Adrenal gland (tissue), 12 donors: Measurements from ENCODE around the gene ALG6. TPM values are rescaled to one million over a fixed set of nuclear protein-coding genes. Genes with fewer than 3 reads are reported as not detected.

Source experiments
- DNase-seq, 7 donors: peaks; one replicate each; pipeline ENCODE4 v3.0.0-alpha.2; 2019 to 2020
- H3K27ac ChIP-seq, 5 donors: fragments of 200-600 bp; sonication (generic) in 4 of 5; 1 replicate in 3 of 5; 2 replicates in 2 of 5; pipeline versions ENCODE4 v1.5.1 to v1.8.0; 2016 to 2020; ENCODE audit warnings: mild to moderate bottlenecking in 1 of 5
- H3K27me3 ChIP-seq: fragments of 200-600 bp; 2 replicates; pipeline ENCODE4 v1.8.0; 2021
- H3K36me3 ChIP-seq, 2 donors: fragments of 200-600 bp; replicated peaks in 1 of 2; 1 replicate in 1 of 2; 2 replicates in 1 of 2; pipeline versions ENCODE4 v1.5.1 to v1.8.0; 2018 to 2022
- H3K4me1 ChIP-seq, 2 donors: fragments of 200-600 bp; replicated peaks in 1 of 2; 1 replicate in 1 of 2; 2 replicates in 1 of 2; pipeline versions ENCODE4 v1.5.1 to v1.8.0; 2018 to 2021
- H3K4me3 ChIP-seq, 4 donors: fragments of 200-600 bp; sonication (generic) in 3 of 4; one replicate each; pipeline ENCODE4 v1.5.1; 2016 to 2018
- H3K9me3 ChIP-seq, 3 donors: fragments of 200-600 bp; sonication (generic) in 1 of 3; replicated peaks in 1 of 3; 1 replicate in 2 of 3; 2 replicates in 1 of 3; pipeline versions ENCODE4 v1.5.1 to v1.8.0; 2016 to 2021
- POLR2A ChIP-seq, 2 donors: fragments of 450-650 bp; IDR thresholded peaks; one replicate each; pipeline ENCODE4 v1.6.1; 2017; ENCODE audit warnings: antibody characterized with exemption in 2 of 2, mild to moderate bottlenecking in 2 of 2, moderate library complexity in 1 of 2
- WGBS, 4 donors: extraction: QIAGEN DNeasy Blood & Tissue Kit in 2 of 4; methylation state at CpG; one replicate each; pipeline versions ENCODE4 v1.1.5 to v1.1.7; 2013 to 2017; 5-methylcytosine and 5-hydroxymethylcytosine counted together
- intact Hi-C, 2 donors: fragments of 100-400 bp; cut with DNase I; formaldehyde crosslinking; loops; one replicate each; pipeline versions ENCODE4 v1.14.1 to v1.15.0; 2022 to 2023
- polyA plus RNA-seq, 3 donors: library from polyadenylated mRNA; stranded (reverse); fragments of 200-250 nt in 2 of 3; fragments of 350-450 nt in 1 of 3; fragmentation: Illumina TruSeq in 1 of 3; extraction: RNeasy Lipid Tissue Mini Kit (QIAGEN cat#74804) in 1 of 3; gene quantifications; one replicate each; pipeline ENCODE4 v1.2.3, GENCODE V29; 2013 to 2014
- total RNA-seq, 9 donors: library from RNA; depleted of rRNA in 4 of 9; stranded (reverse); fragments of >200 nt in 4 of 9; fragments of 120-200 nt in 1 of 9; fragmentation: NEBNext Ultra II Directional in 1 of 9; extraction: Animal tissue kit (Norgen Biotek cat#: 25700) in 1 of 9; gene quantifications; one replicate each; pipeline versions ENCODE4 v1.1.0 to v1.2.4, GENCODE V29; 2013 to 2023
- TF ChIP-seq, protein P1 (sequence below), 6 experiments: fragments of 450-650 bp in 4 of 6; fragments of 200-600 bp in 2 of 6; sonication (generic) in 1 of 6; IDR thresholded peaks; 1 replicate in 5 of 6; 2 replicates in 1 of 6; pipeline versions ENCODE4 v1.5.1 to v1.8.0; 2016 to 2021; ENCODE audit warnings: antibody characterized with exemption in 6 of 6, mild to moderate bottlenecking in 2 of 6, moderate library complexity in 1 of 6
- donor health status: healthy with polysubstance abuse.
- donor health status: Bipolar disorder and iron deficiency.
- donor health status: DM: yes; HTN: yes; CAD: no.
- donor health status: DM: no; HTN: no; CAD: no.
- donor health status: DM: no; HTN: no; CAD: no.
- donor health status: DM: yes; HTN: yes; CAD: no.

The ALG6 gene
- total and polyA plus RNA-seq, 12 donors, result 7.8 to 29.3 (median 12.0) TPM

DNA sequence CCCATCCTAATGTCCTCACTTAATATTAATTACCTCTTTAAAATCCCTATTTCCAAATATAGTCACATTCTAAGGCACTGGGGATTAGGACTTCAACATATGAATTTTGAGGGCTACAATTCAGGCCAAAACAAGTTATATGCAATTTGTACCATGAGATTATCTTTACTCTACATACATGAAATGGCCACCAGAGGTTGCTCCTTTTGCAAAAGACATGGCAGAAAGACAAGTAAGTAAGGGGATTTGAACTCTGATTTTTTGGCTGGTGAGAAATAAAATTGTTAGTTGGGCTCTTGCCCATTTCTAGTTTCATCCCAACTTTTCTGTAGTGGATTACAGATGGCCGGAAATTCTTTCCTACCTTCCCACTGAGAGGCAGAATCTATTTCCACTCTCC lies 4.8 kb upstream of the ALG6 start:
- no peak for TF ChIP-seq POLR2A (IDR thresholded peaks at IDR 0.05)
- TF ChIP-seq, protein P1, sequence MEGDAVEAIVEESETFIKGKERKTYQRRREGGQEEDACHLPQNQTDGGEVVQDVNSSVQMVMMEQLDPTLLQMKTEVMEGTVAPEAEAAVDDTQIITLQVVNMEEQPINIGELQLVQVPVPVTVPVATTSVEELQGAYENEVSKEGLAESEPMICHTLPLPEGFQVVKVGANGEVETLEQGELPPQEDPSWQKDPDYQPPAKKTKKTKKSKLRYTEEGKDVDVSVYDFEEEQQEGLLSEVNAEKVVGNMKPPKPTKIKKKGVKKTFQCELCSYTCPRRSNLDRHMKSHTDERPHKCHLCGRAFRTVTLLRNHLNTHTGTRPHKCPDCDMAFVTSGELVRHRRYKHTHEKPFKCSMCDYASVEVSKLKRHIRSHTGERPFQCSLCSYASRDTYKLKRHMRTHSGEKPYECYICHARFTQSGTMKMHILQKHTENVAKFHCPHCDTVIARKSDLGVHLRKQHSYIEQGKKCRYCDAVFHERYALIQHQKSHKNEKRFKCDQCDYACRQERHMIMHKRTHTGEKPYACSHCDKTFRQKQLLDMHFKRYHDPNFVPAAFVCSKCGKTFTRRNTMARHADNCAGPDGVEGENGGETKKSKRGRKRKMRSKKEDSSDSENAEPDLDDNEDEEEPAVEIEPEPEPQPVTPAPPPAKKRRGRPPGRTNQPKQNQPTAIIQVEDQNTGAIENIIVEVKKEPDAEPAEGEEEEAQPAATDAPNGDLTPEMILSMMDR (IDR thresholded peaks at IDR 0.05), result no peak
- no peak overlapping the region for H3K4me3 ChIP-seq
- H3K27ac ChIP-seq, result no peak overlapping the region
- no peak for DNase-seq
- H3K36me3 ChIP-seq, result no peaks in the 10 kb centered on the region
- H3K4me1 ChIP-seq, result peaks cover 0 to 3% of the 10 kb centered on the region in 2 donors
- H3K27me3 ChIP-seq, result no peaks in the 10 kb centered on the region
- intact Hi-C loops, result no loop called here
- WGBS, 4 donors, result 74 to 95% (median 89%) methylated on average over 1 of the region's 1 CpG
- H3K9me3 ChIP-seq, result no peaks in the 10 kb centered on the region

DNA sequence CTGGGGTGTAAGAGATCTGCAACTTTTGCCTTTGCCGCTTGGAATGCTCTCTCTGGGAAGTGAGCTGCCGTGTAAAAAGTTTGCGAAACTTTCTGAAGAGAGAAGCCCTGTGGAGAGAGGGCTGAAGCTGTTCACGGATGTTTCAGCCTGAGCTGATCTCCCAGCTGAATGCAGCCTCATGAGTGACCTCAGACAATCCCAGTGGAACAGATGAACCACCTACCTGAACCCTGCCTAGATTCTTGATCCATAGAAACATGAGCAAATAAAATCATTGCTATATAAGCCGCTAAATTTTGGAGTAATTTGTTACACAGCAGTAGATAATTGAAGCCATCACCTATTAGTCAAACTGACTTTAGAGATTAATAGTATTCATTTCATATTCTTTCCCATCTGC lies 4.4 kb upstream of the ALG6 start:
- no peak overlapping the region for H3K4me3 ChIP-seq
- TF ChIP-seq, protein P1 (IDR thresholded peaks at IDR 0.05), result no peak
- no peak for TF ChIP-seq POLR2A (IDR thresholded peaks at IDR 0.05)
- no peaks in the 10 kb centered on the region for H3K27me3 ChIP-seq
- intact Hi-C loops, result no loop called here
- peaks cover 0 to 4% of the 10 kb centered on the region in 2 donors for H3K4me1 ChIP-seq
- no peaks in the 10 kb centered on the region for H3K9me3 ChIP-seq
- no peak overlapping the region for H3K27ac ChIP-seq
- H3K36me3 ChIP-seq, result no peaks in the 10 kb centered on the region
- 77 to 93% (median 88%) methylated on average over 5 of the region's 5 CpGs for WGBS, 4 donors
- DNase-seq, result no peak

DNA sequence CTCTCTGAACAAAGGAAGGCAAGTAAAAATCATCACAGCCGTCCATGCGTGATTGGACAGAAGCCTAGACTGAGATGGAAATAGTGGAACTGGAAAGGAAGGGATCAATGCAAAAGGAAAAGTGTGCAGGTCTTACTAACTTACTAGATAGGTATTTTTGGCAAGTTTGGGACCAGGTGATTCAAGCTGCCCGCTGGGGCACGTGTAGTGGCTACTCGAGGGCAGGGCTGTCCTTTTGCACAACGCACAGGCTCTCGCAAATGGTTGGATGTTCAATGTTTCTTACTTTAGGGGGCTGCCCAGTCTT lies 566 bp upstream of the ALG6 start:
- Histone ChIP-seq H3K36me3 (no peaks in the 10 kb centered on the region), H3K27ac (peak overlapping the region in 3 of 5 donors; percentile 73 to 92 (median 78)), H3K27me3 (no peaks in the 10 kb centered on the region), H3K9me3 (no peaks in the 10 kb centered on the region), H3K4me3 (peak overlapping the region in 1 of 4 donors; percentile 92), H3K4me1 (peaks cover 0 to 9% of the 10 kb centered on the region in 2 donors)
- TF ChIP-seq, protein P1 (IDR thresholded peaks at IDR 0.05), result no peak
- no peak for TF ChIP-seq POLR2A (IDR thresholded peaks at IDR 0.05)
- intact Hi-C loops, result no loop called here
- 84 to 91% (median 86%) methylated on average over 7 of the region's 7 CpGs for WGBS, 4 donors
- DNase-seq, result no peak

DNA sequence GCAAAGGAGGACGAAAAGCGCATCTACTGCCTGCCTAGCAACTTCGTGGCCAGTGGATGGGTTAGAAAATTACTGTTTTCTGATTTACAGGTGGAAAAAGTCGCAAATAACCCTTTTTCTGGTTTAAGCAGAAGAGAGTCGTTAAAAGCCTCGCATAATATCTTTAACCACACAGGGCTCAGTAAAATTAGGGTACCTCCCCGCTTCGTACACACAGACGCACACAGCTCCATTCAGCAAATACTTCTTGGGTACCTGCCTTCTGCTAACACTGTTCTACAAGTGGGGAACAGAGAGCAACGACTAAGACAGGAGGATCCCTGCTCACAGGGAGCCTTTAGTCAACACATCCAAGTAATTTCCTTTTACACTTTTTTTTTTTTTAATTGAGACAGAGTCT lies 704 bp downstream of the ALG6 start:
- Histone ChIP-seq H3K36me3 (no peaks in the 10 kb centered on the region), H3K4me3 (peak overlapping the region in 3 of 4 donors; percentile 68 to 92 (median 82)), H3K27ac (peak overlapping the region in 3 of 5 donors; percentile 68 to 92 (median 78)), H3K4me1 (peaks cover 0 to 9% of the 10 kb centered on the region in 2 donors), H3K9me3 (no peaks in the 10 kb centered on the region), H3K27me3 (no peaks in the 10 kb centered on the region)
- TF ChIP-seq POLR2A (IDR thresholded peaks at IDR 0.05), result no peak
- TF ChIP-seq, protein P1 (IDR thresholded peaks at IDR 0.05), result no peak
- 1 to 7% (median 6%) methylated on average over 10 of the region's 10 CpGs for WGBS, 4 donors
- no peak for DNase-seq
- intact Hi-C loops, result no loop called here
